ENCODE results near the gene ZNRF4.

Gene ZNRF4

DNA sequence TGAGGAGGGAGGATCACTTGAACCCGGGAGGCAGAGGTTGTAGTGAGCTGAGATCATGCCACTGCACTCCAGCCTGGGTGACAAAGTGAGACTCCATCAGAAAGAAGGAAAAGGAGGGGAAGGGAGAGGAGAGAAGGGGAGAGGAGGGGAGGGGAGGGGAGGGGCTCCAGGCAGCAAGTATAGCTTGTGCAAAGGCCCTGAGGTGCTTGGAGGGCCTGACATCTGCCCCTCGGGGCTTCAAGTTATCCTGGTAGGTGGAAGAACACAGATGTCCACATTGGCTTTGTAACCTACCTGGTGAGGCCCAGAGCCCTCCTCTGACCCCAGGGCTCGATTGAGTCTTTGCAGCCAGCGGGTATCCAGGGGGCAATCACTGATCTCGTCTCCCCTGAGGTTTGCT, 11.5 kb upstream of the ZNRF4 start:
- TF ChIP-seq, protein P1, sequence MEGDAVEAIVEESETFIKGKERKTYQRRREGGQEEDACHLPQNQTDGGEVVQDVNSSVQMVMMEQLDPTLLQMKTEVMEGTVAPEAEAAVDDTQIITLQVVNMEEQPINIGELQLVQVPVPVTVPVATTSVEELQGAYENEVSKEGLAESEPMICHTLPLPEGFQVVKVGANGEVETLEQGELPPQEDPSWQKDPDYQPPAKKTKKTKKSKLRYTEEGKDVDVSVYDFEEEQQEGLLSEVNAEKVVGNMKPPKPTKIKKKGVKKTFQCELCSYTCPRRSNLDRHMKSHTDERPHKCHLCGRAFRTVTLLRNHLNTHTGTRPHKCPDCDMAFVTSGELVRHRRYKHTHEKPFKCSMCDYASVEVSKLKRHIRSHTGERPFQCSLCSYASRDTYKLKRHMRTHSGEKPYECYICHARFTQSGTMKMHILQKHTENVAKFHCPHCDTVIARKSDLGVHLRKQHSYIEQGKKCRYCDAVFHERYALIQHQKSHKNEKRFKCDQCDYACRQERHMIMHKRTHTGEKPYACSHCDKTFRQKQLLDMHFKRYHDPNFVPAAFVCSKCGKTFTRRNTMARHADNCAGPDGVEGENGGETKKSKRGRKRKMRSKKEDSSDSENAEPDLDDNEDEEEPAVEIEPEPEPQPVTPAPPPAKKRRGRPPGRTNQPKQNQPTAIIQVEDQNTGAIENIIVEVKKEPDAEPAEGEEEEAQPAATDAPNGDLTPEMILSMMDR (IDR thresholded peaks at IDR 0.05; ENCODE audit: low read depth, low read length), result no peak
- no peak overlapping the region for H3K4me3 ChIP-seq (ENCODE audit: low read depth, low read length)

DNA sequence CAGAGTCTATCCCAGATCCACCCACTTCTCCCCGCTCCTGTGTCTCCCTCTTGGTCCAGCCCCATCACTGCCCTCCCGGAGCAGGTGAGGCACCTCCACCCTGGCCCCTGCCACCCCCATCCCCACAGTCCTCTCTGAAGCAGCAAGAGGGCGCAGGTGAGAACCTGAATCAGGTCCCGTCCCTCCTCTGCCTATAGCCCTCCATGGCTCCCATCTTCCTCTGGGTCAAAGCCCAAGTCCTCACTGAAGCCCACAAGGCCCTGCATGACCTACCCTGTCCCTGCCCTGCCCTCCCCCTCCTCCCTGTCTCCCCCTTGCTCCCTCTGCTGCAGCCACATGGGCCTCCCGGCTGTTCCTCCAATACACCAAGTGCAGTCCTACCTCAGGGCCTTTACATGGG, 10.8 kb upstream of the ZNRF4 start:
- no peak overlapping the region for H3K4me3 ChIP-seq (ENCODE audit: low read depth, low read length)
- TF ChIP-seq, protein P1 (IDR thresholded peaks at IDR 0.05; ENCODE audit: low read depth, low read length), result no peak

DNA sequence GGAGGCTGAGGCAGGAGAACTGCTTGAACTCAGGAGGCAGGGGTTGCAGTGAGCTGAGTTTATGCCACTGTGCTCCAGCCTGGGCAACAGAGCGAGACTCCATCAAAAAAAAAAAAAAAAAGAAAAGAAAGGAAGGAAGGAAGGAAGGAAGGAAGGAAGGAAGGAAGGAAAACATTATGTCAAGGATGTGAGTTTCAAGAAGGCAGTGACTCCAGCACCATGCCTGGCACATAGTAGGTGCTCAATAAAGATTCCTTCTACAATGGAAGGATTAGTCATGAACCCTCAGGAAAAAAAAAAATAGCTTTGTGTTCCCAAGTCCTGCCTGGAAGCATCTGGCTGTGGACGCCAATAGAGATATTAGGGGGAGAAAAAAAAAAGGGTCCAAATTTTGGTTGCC, 10.1 kb upstream of the ZNRF4 start:
- no peak overlapping the region for H3K4me3 ChIP-seq (ENCODE audit: low read depth, low read length)
- TF ChIP-seq, protein P1 (IDR thresholded peaks at IDR 0.05; ENCODE audit: low read depth, low read length), result no peak

DNA sequence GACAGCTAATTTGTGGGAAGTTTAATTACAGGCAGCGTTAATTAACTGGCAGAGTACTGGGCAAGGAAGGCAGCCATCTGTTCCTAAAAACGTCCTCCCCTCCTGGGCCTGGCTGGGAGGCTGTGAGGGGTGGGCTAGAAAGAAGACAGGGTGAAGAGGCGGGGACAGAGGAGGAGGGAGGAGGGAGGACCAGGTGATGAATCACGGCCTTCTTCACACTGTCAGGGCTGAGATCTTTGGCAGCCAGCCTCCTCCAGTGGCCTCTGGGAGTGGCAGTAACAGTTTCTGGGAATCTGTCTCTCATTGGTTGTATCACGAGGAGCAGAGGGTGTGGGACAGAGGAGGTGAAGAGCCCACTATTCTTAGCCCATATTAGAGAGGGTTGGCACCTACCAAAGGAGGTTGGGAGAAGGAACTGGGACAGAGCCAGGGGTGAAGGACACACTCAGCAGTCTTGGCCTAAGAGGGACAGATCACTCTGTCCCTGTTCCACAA, 9.6 kb upstream of the ZNRF4 start:
- TF ChIP-seq, protein P1 (IDR thresholded peaks at IDR 0.05; ENCODE audit: low read depth, low read length), result no peak

DNA sequence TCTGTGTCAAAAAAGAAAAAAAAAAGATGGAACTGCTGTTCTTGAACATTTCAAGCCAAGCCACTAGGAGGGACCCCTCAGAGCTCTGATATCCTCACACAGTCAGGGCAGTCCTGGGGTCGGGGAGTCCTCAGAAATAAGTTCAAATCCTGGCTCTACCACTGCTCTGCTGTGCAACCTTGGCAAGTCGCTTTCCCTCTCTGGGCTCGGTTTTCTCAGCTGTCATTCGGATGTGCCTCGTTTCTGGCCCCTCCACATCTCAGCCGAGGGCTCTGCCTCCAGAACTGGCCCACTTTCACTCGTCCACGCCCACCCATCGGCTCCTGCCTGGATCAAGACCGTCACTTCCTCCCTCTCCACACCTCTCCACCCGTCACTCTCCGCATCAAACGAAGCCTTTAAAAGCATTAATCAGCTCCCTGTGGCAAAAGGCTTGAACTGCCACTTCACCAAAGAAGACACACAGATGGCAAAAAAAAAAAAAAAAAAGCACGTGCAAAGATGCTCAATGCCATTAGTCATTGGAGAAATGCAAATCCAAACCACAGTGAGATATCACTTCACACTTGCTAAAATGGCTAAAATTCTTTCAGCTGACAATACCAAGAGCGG, 7.4 kb upstream of the ZNRF4 start:
- TF ChIP-seq, protein P1 (IDR thresholded peaks at IDR 0.05; ENCODE audit: low read depth, low read length), result no peak
- no peak overlapping the region for H3K4me3 ChIP-seq (ENCODE audit: low read depth, low read length)

More for the DNA sequence above, 9.6 kb upstream of the ZNRF4 start:
- H3K4me3 ChIP-seq (ENCODE audit: low read depth, low read length), result no peak overlapping the region

DNA sequence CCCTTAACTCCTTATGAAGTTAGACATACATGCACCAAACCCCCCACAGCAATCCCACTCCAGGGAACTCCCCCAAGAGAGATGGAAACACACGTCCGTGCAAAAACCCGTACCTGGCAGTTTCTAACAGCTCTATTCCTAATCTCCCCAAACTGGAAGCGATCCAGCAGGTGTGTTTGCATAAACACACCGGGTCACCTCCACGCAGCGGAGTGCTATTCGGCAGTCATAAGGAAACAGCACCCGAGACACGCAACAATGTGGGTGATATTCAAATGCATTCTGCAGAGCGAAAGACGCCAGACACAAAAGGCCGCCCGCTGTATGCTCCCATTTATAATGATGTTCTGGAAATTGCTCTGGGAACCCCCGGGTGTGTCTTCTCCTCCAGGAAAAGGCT, 6.8 kb upstream of the ZNRF4 start:
- no peak overlapping the region for H3K4me3 ChIP-seq (ENCODE audit: low read depth, low read length)
- TF ChIP-seq, protein P1 (IDR thresholded peaks at IDR 0.05; ENCODE audit: low read depth, low read length), result no peak

DNA sequence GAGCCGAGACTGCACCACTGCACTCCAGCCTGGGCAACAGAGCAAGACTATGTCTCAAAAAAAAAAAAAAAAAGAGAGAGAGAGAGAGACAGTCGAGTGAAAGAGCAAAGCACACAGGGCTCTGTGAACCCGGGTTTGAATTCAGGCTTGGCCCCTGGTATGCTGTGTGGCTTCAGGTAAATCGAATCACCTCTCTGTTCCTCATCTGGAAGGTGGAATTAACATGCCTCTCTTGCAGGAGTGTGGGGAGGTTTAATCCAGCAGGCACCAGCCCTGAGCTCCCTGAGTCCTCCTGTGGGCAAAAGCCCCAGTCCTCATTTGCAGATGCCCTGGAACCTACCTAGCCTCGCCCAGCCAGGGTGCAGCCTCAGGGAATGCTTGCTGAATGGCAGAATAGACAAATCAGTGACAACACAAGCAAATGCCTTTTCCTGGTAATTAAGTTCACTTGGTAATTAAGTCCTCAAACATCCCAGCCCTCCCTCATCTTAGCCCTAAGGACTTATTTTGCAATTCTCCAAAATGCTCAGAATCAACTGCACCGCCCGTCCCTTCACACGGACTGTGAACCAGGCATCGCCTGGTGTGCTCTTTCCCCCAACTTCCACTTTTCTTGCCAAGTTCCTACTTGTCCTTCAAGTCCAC, 4.6 kb upstream of the ZNRF4 start:
- TF ChIP-seq, protein P1 (IDR thresholded peaks at IDR 0.05; ENCODE audit: low read depth, low read length), result no peak
- no peak overlapping the region for H3K4me3 ChIP-seq (ENCODE audit: low read depth, low read length)

Data from WI38 (cell line).